D721Med (cell line): ENCODE data around the gene RPSA.

Experiments
- DNase-seq: peaks from one replicate; pipeline ENCODE4 v3.0.0; 2011; ENCODE audit warnings: low spot score; ENCODE audit not compliant: insufficient read length
- FAIRE-seq: peaks from 2 replicates; lab custom pipeline; 2011; peaks lifted over from hg19 to GRCh38; lab: Jason Lieb, UNC
- TF ChIP-seq, protein P1 (sequence below): IDR thresholded peaks from 2 replicates; pipeline ENCODE4 v1.5.1; 2012; ENCODE audit warnings: mild to moderate bottlenecking, control low read depth; ENCODE audit not compliant: insufficient read depth; ENCODE audit errors: missing control alignments

Gene RPSA

DNA sequence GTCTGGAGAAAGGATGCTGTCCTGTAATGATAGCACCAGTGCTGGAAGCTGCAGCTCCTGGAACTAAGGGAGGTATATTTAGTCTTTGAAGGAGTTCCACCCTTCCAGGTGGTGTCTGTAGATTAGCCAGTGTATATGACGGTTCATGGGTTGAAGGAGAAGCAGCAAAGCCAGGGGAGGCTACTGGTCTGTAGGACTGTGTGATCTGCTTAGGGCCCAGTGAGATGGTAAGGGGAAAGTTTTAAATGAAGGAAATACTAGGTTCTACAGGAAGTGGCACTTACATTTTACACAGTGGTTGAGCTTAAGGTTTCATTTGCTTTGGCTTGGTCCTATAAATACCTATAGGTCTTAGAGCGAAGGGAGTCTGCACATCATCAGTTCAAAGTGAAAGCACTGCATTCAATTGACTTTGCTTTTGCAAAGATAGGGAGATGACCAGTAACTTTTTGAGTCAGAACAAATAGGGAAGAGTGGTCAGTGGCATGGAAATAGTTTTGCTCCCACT lies 17.7 kb upstream of the RPSA start:
- DNase-seq = no peak
- FAIRE-seq = no peak
- TF ChIP-seq, protein P1, sequence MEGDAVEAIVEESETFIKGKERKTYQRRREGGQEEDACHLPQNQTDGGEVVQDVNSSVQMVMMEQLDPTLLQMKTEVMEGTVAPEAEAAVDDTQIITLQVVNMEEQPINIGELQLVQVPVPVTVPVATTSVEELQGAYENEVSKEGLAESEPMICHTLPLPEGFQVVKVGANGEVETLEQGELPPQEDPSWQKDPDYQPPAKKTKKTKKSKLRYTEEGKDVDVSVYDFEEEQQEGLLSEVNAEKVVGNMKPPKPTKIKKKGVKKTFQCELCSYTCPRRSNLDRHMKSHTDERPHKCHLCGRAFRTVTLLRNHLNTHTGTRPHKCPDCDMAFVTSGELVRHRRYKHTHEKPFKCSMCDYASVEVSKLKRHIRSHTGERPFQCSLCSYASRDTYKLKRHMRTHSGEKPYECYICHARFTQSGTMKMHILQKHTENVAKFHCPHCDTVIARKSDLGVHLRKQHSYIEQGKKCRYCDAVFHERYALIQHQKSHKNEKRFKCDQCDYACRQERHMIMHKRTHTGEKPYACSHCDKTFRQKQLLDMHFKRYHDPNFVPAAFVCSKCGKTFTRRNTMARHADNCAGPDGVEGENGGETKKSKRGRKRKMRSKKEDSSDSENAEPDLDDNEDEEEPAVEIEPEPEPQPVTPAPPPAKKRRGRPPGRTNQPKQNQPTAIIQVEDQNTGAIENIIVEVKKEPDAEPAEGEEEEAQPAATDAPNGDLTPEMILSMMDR = no peak

DNA sequence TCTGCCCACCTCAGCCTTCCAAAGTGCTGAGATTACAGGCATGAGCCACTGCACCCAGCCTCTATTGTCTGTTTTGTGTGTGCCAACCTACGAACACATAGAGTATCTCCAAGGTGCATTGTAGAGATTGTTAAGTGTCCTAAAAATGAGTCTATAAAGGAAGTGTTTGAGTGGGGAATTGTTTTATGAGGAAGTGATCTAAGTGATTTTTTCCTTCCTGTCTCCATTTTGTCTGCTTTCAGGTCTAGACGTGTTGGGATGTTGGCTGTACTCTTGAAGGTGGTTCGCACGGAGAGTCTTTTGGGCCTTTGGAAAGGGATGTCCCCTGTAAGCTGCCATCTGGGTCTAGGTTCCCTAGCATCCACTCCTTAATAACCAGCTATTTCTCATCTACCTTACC lies 16.3 kb upstream of the RPSA start:
- FAIRE-seq = no peak
- TF ChIP-seq, protein P1 = no peak

GRCh38 chr3:39396690-39397089 lies 9.8 kb upstream of the RPSA start:
- FAIRE-seq (no peak), DNase-seq (no peak)
- TF ChIP-seq, protein P1 = no peak

More for the DNA sequence above, 16.3 kb upstream of the RPSA start:
- DNase-seq = no peak

- FAIRE-seq (no peak), DNase-seq (no peak)
- TF ChIP-seq, protein P1 = no peak
These were observed 7.8 kb upstream of the RPSA start for GRCh38 chr3:39398700-39399099.

- FAIRE-seq (no peak), DNase-seq (no peak)
- TF ChIP-seq, protein P1 = no peak
These were observed 4.5 kb upstream of the RPSA start for GRCh38 chr3:39401983-39402382.

DNA sequence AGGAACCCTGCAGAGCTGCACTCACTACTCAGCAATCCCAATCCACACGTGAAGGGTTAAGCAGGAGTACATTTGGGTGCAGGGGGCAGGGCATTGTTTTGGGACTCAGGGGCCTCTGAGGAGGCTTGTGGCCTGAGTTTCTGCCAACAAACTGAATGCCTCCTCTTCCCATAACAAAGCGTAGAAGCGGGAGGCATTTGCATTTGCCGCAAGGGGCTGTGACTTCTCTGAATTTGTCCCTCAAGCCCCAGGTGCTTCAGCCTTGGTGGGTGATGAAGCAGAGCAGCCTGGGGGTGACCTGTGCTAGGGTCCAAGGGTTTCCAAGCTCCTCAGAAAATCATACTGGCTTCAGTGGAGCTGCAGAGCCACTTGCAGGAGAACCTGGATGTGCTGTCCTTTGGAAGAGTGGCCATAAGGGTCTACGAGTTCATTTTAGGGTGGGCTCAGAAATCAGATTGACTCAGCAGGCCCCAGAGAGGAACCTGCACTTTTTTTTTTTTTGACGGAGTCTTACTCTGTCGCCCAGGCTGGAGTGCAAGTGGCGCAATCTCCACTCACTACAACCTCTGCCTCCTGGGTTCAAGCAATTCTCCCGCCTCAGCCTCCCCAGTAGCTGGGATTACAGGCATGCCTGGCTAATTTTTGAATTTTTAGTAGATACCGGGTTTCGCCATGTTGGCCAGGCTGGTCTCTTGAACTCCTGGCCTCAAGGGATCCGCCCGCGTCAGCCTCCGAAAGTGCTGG lies 1.4 kb upstream of the RPSA start:
- DNase-seq (no peak), FAIRE-seq (no peak)

More for the DNA sequence above, 1.4 kb upstream of the RPSA start:
- TF ChIP-seq, protein P1 = no peak
